ENCODE results near the gene RAI14. TPM values are rescaled to one million over a fixed set of nuclear protein-coding genes. Genes with fewer than 3 reads are reported as not detected.
A peak's percentile ranks its signal among the peaks of the same experiment; 100 is the strongest.

The RAI14 gene
- polyA plus RNA-seq, 4 donors: 4.2 to 16.8 (median 7.6) TPM

DNA sequence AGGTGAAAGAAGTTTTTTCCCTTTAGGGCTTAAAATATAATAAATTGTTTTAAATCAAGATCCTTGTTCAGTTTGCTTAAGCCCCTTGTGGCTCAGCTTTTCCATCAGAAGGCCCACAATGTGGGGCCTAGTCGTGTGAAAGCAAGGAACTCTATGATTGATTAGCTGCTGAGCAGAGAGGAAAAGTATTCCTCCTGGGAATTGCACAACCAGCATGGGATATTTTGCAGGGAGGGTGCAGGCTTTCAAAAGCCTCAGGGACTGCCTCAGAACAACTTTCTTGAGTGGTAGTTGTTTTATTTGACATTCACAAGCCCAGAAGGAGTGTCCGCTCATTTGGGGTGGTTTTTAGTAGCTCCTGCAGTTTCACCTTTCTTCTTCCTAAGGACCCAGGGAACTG is 202.7 kb downstream of the RAI14 start:
- FAIRE-seq: no peak

GRCh38 chr5:34859253-34859652 is 203.1 kb downstream of the RAI14 start:
- FAIRE-seq (no peak), DNase-seq (peak in 1 of 2 donors; percentile 10)
- H3K4me1 ChIP-seq (ENCODE audit: control insufficient read depth in 3 of 3, insufficient read depth in 2 of 3, low read depth in 1 of 3, low read length in 2 of 3): no peaks in the 10 kb centered on the region
- H3K9me3 ChIP-seq (ENCODE audit: control insufficient read depth in 2 of 2, insufficient read depth in 1 of 2, low read depth in 1 of 2, low read length in 1 of 2): no peaks in the 10 kb centered on the region
- H3K4me3 ChIP-seq (ENCODE audit: low read depth in 1 of 3, low read length in 3 of 3): no peak overlapping the region
- no peaks in the 10 kb centered on the region for H3K36me3 ChIP-seq (ENCODE audit: control insufficient read depth in 3 of 3, insufficient read depth in 2 of 3, low read depth in 1 of 3, low read length in 3 of 3)
- H3K27me3 ChIP-seq (ENCODE audit: control insufficient read depth in 3 of 3, insufficient read depth in 3 of 3, low read length in 3 of 3): no peaks in the 10 kb centered on the region
- H3K27ac ChIP-seq (ENCODE audit: low read depth in 1 of 3, low read length in 2 of 3): no peak overlapping the region
- WGBS, 3 donors: 45 to 57% (median 54%) methylated on average over 4 to 5 of the region's 5 CpGs

More for the DNA sequence above, 202.7 kb downstream of the RAI14 start:
- WGBS, 3 donors: 58 to 85% (median 81%) methylated on average over 2 of the region's 2 CpGs
- no peaks in the 10 kb centered on the region for H3K36me3 ChIP-seq (ENCODE audit: control insufficient read depth in 3 of 3, insufficient read depth in 2 of 3, low read depth in 1 of 3, low read length in 3 of 3)
- H3K4me3 ChIP-seq (ENCODE audit: low read depth in 1 of 3, low read length in 3 of 3): no peak overlapping the region
- H3K27me3 ChIP-seq (ENCODE audit: control insufficient read depth in 3 of 3, insufficient read depth in 3 of 3, low read length in 3 of 3): no peaks in the 10 kb centered on the region
- no peak overlapping the region for H3K27ac ChIP-seq (ENCODE audit: low read depth in 1 of 3, low read length in 2 of 3)
- no peaks in the 10 kb centered on the region for H3K9me3 ChIP-seq (ENCODE audit: control insufficient read depth in 2 of 2, insufficient read depth in 1 of 2, low read depth in 1 of 2, low read length in 1 of 2)
- no peak for DNase-seq
- H3K4me1 ChIP-seq (ENCODE audit: control insufficient read depth in 3 of 3, insufficient read depth in 2 of 3, low read depth in 1 of 3, low read length in 2 of 3): no peaks in the 10 kb centered on the region

GRCh38 chr5:34863946-34864345 is 207.8 kb downstream of the RAI14 start:
- FAIRE-seq (no peak), DNase-seq (no peak)
- Histone ChIP-seq H3K4me3 (ENCODE audit: low read depth in 1 of 3, low read length in 3 of 3) (no peak overlapping the region), H3K4me1 (ENCODE audit: control insufficient read depth in 3 of 3, insufficient read depth in 2 of 3, low read depth in 1 of 3, low read length in 2 of 3) (peaks cover 0 to 7% (median 2%) of the 10 kb centered on the region in 3 donors), H3K9me3 (ENCODE audit: control insufficient read depth in 2 of 2, insufficient read depth in 1 of 2, low read depth in 1 of 2, low read length in 1 of 2) (no peaks in the 10 kb centered on the region), H3K27me3 (ENCODE audit: control insufficient read depth in 3 of 3, insufficient read depth in 3 of 3, low read length in 3 of 3) (no peaks in the 10 kb centered on the region), H3K27ac (ENCODE audit: low read depth in 1 of 3, low read length in 2 of 3) (no peak overlapping the region), H3K36me3 (ENCODE audit: control insufficient read depth in 3 of 3, insufficient read depth in 2 of 3, low read depth in 1 of 3, low read length in 3 of 3) (no peaks in the 10 kb centered on the region)
- 63 to 85% (median 76%) methylated on average over 3 of the region's 3 CpGs for WGBS, 3 donors

DNA sequence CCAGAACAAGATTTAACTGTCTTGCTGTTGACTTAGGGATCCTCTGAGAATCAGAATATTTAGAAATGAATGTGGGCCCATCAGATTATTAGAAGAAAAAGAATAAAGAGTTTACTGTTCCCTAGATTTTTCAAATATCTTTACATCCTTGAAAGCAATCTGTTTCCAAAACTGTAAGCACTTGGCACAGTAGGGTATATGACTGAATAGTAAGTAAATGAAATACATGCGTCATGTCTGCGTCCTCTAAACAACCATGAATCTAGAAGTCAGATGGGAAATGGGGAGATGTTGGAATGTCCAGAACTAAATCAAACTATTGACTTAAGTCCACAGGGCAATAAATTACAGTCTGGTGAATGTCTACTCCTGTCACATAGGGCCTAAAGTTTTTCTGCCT is 209.0 kb downstream of the RAI14 start:
- FAIRE-seq (no peak), DNase-seq (no peak)
- Histone ChIP-seq H3K4me1 (ENCODE audit: control insufficient read depth in 3 of 3, insufficient read depth in 2 of 3, low read depth in 1 of 3, low read length in 2 of 3) (peaks cover 0 to 7% (median 2%) of the 10 kb centered on the region in 3 donors), H3K27me3 (ENCODE audit: control insufficient read depth in 3 of 3, insufficient read depth in 3 of 3, low read length in 3 of 3) (no peaks in the 10 kb centered on the region), H3K27ac (ENCODE audit: low read depth in 1 of 3, low read length in 2 of 3) (no peak overlapping the region), H3K4me3 (ENCODE audit: low read depth in 1 of 3, low read length in 3 of 3) (no peak overlapping the region), H3K9me3 (ENCODE audit: control insufficient read depth in 2 of 2, insufficient read depth in 1 of 2, low read depth in 1 of 2, low read length in 1 of 2) (no peaks in the 10 kb centered on the region), H3K36me3 (ENCODE audit: control insufficient read depth in 3 of 3, insufficient read depth in 2 of 3, low read depth in 1 of 3, low read length in 3 of 3) (no peaks in the 10 kb centered on the region)
- WGBS, 3 donors: 91 to 97% (median 95%) methylated on average over 2 of the region's 2 CpGs

GRCh38 chr5:34866989-34867471 is 210.9 kb downstream of the RAI14 start:
- no peak overlapping the region for H3K4me3 ChIP-seq (ENCODE audit: low read depth in 1 of 3, low read length in 3 of 3)
- no peaks in the 10 kb centered on the region for H3K27me3 ChIP-seq (ENCODE audit: control insufficient read depth in 3 of 3, insufficient read depth in 3 of 3, low read length in 3 of 3)
- peaks cover 0 to 7% (median 2%) of the 10 kb centered on the region in 3 donors for H3K4me1 ChIP-seq (ENCODE audit: control insufficient read depth in 3 of 3, insufficient read depth in 2 of 3, low read depth in 1 of 3, low read length in 2 of 3)
- FAIRE-seq (no peak), DNase-seq (peak in 1 of 2 donors; percentile 31)
- H3K9me3 ChIP-seq (ENCODE audit: control insufficient read depth in 2 of 2, insufficient read depth in 1 of 2, low read depth in 1 of 2, low read length in 1 of 2): no peaks in the 10 kb centered on the region
- WGBS, 3 donors: 44 to 70% (median 52%) methylated on average over 3 of the region's 3 CpGs
- no peak overlapping the region for H3K27ac ChIP-seq (ENCODE audit: low read depth in 1 of 3, low read length in 2 of 3)
- H3K36me3 ChIP-seq (ENCODE audit: control insufficient read depth in 3 of 3, insufficient read depth in 2 of 3, low read depth in 1 of 3, low read length in 3 of 3): no peaks in the 10 kb centered on the region

DNA sequence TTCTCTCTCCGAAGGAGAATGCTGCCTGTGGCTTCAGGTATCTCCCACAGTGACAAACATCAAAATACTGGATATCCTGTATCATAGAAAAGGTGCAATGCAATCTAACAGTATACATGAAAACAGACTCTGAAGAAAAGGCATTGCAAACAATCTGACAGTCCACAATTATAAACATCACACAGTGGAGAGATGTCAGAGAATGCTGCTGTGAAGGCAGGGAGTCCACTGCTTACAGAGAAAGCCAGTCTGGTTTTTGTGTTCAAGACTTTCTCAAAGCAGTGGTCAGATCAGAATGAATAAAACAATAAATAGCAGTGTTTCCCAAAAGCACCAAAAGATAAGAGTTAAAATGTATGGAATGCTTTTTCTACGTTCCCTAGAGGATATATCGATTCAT is 211.5 kb downstream of the RAI14 start:
- H3K36me3 ChIP-seq (ENCODE audit: control insufficient read depth in 3 of 3, insufficient read depth in 2 of 3, low read depth in 1 of 3, low read length in 3 of 3): no peaks in the 10 kb centered on the region
- H3K9me3 ChIP-seq (ENCODE audit: control insufficient read depth in 2 of 2, insufficient read depth in 1 of 2, low read depth in 1 of 2, low read length in 1 of 2): no peaks in the 10 kb centered on the region
- peak overlapping the region in 1 of 3 donors; percentile 16 for H3K27ac ChIP-seq (ENCODE audit: low read depth in 1 of 3, low read length in 2 of 3)
- no peak overlapping the region for H3K4me3 ChIP-seq (ENCODE audit: low read depth in 1 of 3, low read length in 3 of 3)
- 66 to 78% (median 74%) methylated on average over 3 of the region's 3 CpGs for WGBS, 3 donors
- peaks cover 0 to 7% (median 2%) of the 10 kb centered on the region in 3 donors for H3K4me1 ChIP-seq (ENCODE audit: control insufficient read depth in 3 of 3, insufficient read depth in 2 of 3, low read depth in 1 of 3, low read length in 2 of 3)
- FAIRE-seq: no peak
- H3K27me3 ChIP-seq (ENCODE audit: control insufficient read depth in 3 of 3, insufficient read depth in 3 of 3, low read length in 3 of 3): no peaks in the 10 kb centered on the region
- peak in 1 of 2 donors; percentile 7 for DNase-seq

DNA sequence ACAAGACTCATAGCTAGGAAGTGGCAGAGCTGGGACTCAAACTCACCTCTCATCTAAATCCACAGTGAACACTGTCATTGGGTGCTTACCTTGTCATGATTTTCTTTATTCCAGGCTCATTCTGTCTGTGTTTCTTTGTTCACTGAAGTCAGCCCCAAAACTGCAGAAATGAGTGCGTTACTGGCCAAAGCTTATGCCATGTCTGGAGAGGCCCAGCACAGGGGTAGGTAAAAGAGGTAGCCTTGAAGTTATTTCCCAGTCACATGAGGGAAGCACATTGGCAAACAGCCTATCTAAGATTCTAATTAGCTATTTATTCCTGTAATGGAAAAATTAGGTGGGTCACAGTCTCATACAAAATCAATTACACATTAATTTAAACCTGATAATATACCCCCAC is 212.7 kb downstream of the RAI14 start:
- no peak overlapping the region for H3K4me3 ChIP-seq (ENCODE audit: low read depth in 1 of 3, low read length in 3 of 3)
- no peak for FAIRE-seq
- H3K9me3 ChIP-seq (ENCODE audit: control insufficient read depth in 2 of 2, insufficient read depth in 1 of 2, low read depth in 1 of 2, low read length in 1 of 2): no peaks in the 10 kb centered on the region
- peak in 1 of 2 donors; percentile 44 for DNase-seq
- H3K36me3 ChIP-seq (ENCODE audit: control insufficient read depth in 3 of 3, insufficient read depth in 2 of 3, low read depth in 1 of 3, low read length in 3 of 3): no peaks in the 10 kb centered on the region
- H3K4me1 ChIP-seq (ENCODE audit: control insufficient read depth in 3 of 3, insufficient read depth in 2 of 3, low read depth in 1 of 3, low read length in 2 of 3): peaks cover 0 to 7% (median 2%) of the 10 kb centered on the region in 3 donors
- peak overlapping the region in 1 of 3 donors; percentile 11 for H3K27ac ChIP-seq (ENCODE audit: low read depth in 1 of 3, low read length in 2 of 3)
- WGBS, 3 donors: 57 to 72% (median 71%) methylated on average over 1 of the region's 1 CpG
- no peaks in the 10 kb centered on the region for H3K27me3 ChIP-seq (ENCODE audit: control insufficient read depth in 3 of 3, insufficient read depth in 3 of 3, low read length in 3 of 3)

DNA sequence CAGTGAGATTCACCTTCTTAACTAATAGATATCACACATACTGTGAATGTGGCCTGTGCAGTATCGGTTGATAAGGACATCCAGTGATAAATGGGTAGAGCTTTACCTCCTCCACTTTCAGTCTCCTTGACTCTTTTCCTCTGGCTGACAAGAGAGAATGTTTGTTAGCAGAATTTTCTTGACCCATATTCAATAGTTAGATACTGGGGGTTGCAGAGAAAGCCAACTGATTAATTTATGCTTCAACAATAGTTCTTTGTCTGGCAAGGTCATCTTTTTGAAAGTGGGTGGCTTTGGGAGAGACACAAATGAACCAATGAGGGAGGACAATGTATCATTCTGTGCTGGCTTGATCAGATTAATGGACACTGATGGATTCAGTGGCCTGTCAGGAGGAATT is 213.1 kb downstream of the RAI14 start:
- H3K4me1 ChIP-seq (ENCODE audit: control insufficient read depth in 3 of 3, insufficient read depth in 2 of 3, low read depth in 1 of 3, low read length in 2 of 3): peaks cover 0 to 7% (median 2%) of the 10 kb centered on the region in 3 donors
- H3K4me3 ChIP-seq (ENCODE audit: low read depth in 1 of 3, low read length in 3 of 3): no peak overlapping the region
- DNase-seq (no peak), FAIRE-seq (no peak)
- 29 to 55% (median 46%) methylated on average over 1 of the region's 1 CpG for WGBS, 3 donors
- no peak overlapping the region for H3K27ac ChIP-seq (ENCODE audit: low read depth in 1 of 3, low read length in 2 of 3)
- no peaks in the 10 kb centered on the region for H3K27me3 ChIP-seq (ENCODE audit: control insufficient read depth in 3 of 3, insufficient read depth in 3 of 3, low read length in 3 of 3)
- H3K9me3 ChIP-seq (ENCODE audit: control insufficient read depth in 2 of 2, insufficient read depth in 1 of 2, low read depth in 1 of 2, low read length in 1 of 2): no peaks in the 10 kb centered on the region
- H3K36me3 ChIP-seq (ENCODE audit: control insufficient read depth in 3 of 3, insufficient read depth in 2 of 3, low read depth in 1 of 3, low read length in 3 of 3): no peaks in the 10 kb centered on the region

DNA sequence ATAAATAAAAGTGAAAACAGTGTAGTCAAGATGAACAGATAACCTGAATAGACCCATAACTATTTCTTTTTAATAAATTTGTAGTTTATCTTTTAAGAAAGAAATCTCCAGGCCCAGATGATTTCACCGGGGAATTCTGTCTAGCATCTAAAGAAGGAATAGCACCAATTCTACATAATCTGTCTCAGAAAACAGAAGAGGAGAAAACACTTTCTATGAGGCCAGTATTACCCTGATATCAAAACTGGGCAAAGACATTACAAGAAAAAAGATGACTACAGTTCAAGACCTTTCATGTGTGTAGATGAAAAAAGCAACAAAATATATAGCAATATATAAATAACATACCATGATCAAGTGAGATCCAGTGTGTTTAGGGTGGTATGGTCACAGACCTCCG is 214.3 kb downstream of the RAI14 start:
- Histone ChIP-seq H3K27me3 (ENCODE audit: control insufficient read depth in 3 of 3, insufficient read depth in 3 of 3, low read length in 3 of 3) (no peaks in the 10 kb centered on the region), H3K36me3 (ENCODE audit: control insufficient read depth in 3 of 3, insufficient read depth in 2 of 3, low read depth in 1 of 3, low read length in 3 of 3) (no peaks in the 10 kb centered on the region), H3K9me3 (ENCODE audit: control insufficient read depth in 2 of 2, insufficient read depth in 1 of 2, low read depth in 1 of 2, low read length in 1 of 2) (no peaks in the 10 kb centered on the region), H3K4me3 (ENCODE audit: low read depth in 1 of 3, low read length in 3 of 3) (no peak overlapping the region), H3K27ac (ENCODE audit: low read depth in 1 of 3, low read length in 2 of 3) (no peak overlapping the region), H3K4me1 (ENCODE audit: control insufficient read depth in 3 of 3, insufficient read depth in 2 of 3, low read depth in 1 of 3, low read length in 2 of 3) (peaks cover 0 to 7% (median 2%) of the 10 kb centered on the region in 3 donors)
- DNase-seq: no peak
- FAIRE-seq: no peak
- WGBS, 3 donors: 87 to 97% (median 95%) methylated on average over 2 of the region's 2 CpGs

Measured in small intestine (tissue), 7 donors.